HepG2 (cell line): ENCODE data around the gene ADAMTS2. TPM values are rescaled to one million over a fixed set of nuclear protein-coding genes. Genes with fewer than 3 reads are reported as not detected.
A peak's percentile ranks its signal among the peaks of the same experiment; 100 is the strongest.

ENCODE experiments used
- BCL3 ChIP-seq: sonication (generic); formaldehyde crosslinking; IDR thresholded peaks from 2 replicates; pipeline ENCODE4 v1.5.1; 2020; ENCODE audit warnings: mild to moderate bottlenecking, missing genetic modification reagents, moderate library complexity
- FOXA3 ChIP-seq: IDR thresholded peaks from 2 replicates; pipeline ENCODE4 v1.6.1; 2016; ENCODE audit warnings: missing genetic modification reagents, missing compliant biosample characterization
- JUN ChIP-seq: sonication (generic); formaldehyde crosslinking; IDR thresholded peaks from 2 replicates; pipeline ENCODE4 v1.4.0; 2020; ENCODE audit warnings: mild to moderate bottlenecking, missing genetic modification reagents
- KDM5B ChIP-seq: sonication (generic); formaldehyde crosslinking; IDR thresholded peaks from 2 replicates; pipeline ENCODE4 v1.4.0; 2020; ENCODE audit warnings: missing genetic modification reagents, mild to moderate bottlenecking, borderline replicate concordance
- MED1 ChIP-seq: sonication (generic); formaldehyde crosslinking; IDR thresholded peaks from 2 replicates; pipeline ENCODE4 v1.4.0; 2020; ENCODE audit warnings: missing genetic modification reagents
- NFIB ChIP-seq: sonication (generic); formaldehyde crosslinking; IDR thresholded peaks from 2 replicates; pipeline ENCODE4 v1.9.0; 2021; ENCODE audit warnings: missing genetic modification reagents, mild to moderate bottlenecking, borderline replicate concordance
- PHF20 ChIP-seq: sonication (generic); formaldehyde crosslinking; IDR thresholded peaks from 2 replicates; pipeline ENCODE4 v1.5.0; 2020; ENCODE audit warnings: mild to moderate bottlenecking, missing genetic modification reagents
- SMARCE1 ChIP-seq: fragments of 450-650 bp; IDR thresholded peaks from 2 replicates; pipeline ENCODE4 v1.6.1; 2017; ENCODE audit warnings: borderline replicate concordance
- ZHX2 ChIP-seq, 2 experiments: sonication (generic) in 1 of 2; formaldehyde crosslinking in 1 of 2; IDR thresholded peaks; 2 replicates each; pipeline versions ENCODE4 v1.6.1 to v1.9.0; 2014 to 2022; ENCODE audit warnings: antibody characterized with exemption in 1 of 2, borderline replicate concordance in 1 of 2, inconsistent platforms in 1 of 2, low read depth in 1 of 2, missing genetic modification reagents in 1 of 2
- ZNF260 ChIP-seq: sonication (generic); formaldehyde crosslinking; IDR thresholded peaks from 2 replicates; pipeline ENCODE4 v1.4.0; 2020; ENCODE audit warnings: missing genetic modification reagents, low read depth, mild to moderate bottlenecking, borderline replicate concordance
- ZNF432 ChIP-seq: sonication (generic); formaldehyde crosslinking; IDR thresholded peaks from 2 replicates; pipeline ENCODE4 v1.5.0; 2020; ENCODE audit warnings: missing genetic modification reagents, mild to moderate bottlenecking, borderline replicate concordance
- ZNF501 ChIP-seq: sonication (generic); formaldehyde crosslinking; IDR thresholded peaks from 2 replicates; pipeline ENCODE4 v1.5.1; 2020; ENCODE audit warnings: mild to moderate bottlenecking, moderate library complexity, missing genetic modification reagents
- ZNF607 ChIP-seq: sonication (generic); formaldehyde crosslinking; IDR thresholded peaks from 2 replicates; pipeline ENCODE4 v1.5.1; 2020; ENCODE audit warnings: missing genetic modification reagents, mild to moderate bottlenecking, borderline replicate concordance
- ZNF660 ChIP-seq: sonication (generic); formaldehyde crosslinking; IDR thresholded peaks from 2 replicates; pipeline ENCODE4 v1.5.1; 2020; ENCODE audit warnings: mild to moderate bottlenecking, low read depth, missing genetic modification reagents, borderline replicate concordance
- ZNF709 ChIP-seq: sonication (generic); formaldehyde crosslinking; IDR thresholded peaks from 2 replicates; pipeline ENCODE4 v1.5.0; 2020; ENCODE audit warnings: mild to moderate bottlenecking, missing genetic modification reagents
- polyA plus RNA-seq, 8 experiments: library from polyadenylated mRNA; depleted of rRNA in 3 of 8; stranded (reverse) in 7 of 8; unstranded in 1 of 8; fragments of >200 nt; fragmentation: Illumina TruSeq in 4 of 8; extraction: Trizol in 4 of 8; gene quantifications; 2 replicates each; pipeline versions ENCODE4 v1.2.1 to v1.2.3, GENCODE V29; 2011 to 2016; ENCODE audit warnings: low read depth in 4 of 8, missing spikeins in 1 of 8, mixed read lengths in 1 of 8; ENCODE audit not compliant: insufficient read depth in 1 of 8
- total RNA-seq, 5 experiments: library from RNA; depleted of rRNA; stranded (reverse); fragments of >200 nt; fragmentation: Illumina TruSeq; extraction: Trizol; gene quantifications; 2 replicates each; pipeline ENCODE4 v1.2.3, GENCODE V29; 2016; ENCODE audit warnings: low read depth in 1 of 5
- TF ChIP-seq, protein P1 (sequence below): sonication (generic); formaldehyde crosslinking; conservative IDR thresholded peaks from 2 replicates; pipeline ENCODE4 v1.4.0; 2020; ENCODE audit warnings: missing genetic modification reagents
- TF ChIP-seq, protein P2 (sequence below): sonication (generic); formaldehyde crosslinking; IDR thresholded peaks from 2 replicates; pipeline ENCODE4 v1.4.0; 2020; ENCODE audit warnings: missing genetic modification reagents, borderline replicate concordance

The ADAMTS2 gene
- total and polyA plus RNA-seq, 2 of the 13 experiments (the other 11 are each of a cell fraction or from before 2014, with no cell fraction given), result 0.24 to 3.5 TPM

DNA sequence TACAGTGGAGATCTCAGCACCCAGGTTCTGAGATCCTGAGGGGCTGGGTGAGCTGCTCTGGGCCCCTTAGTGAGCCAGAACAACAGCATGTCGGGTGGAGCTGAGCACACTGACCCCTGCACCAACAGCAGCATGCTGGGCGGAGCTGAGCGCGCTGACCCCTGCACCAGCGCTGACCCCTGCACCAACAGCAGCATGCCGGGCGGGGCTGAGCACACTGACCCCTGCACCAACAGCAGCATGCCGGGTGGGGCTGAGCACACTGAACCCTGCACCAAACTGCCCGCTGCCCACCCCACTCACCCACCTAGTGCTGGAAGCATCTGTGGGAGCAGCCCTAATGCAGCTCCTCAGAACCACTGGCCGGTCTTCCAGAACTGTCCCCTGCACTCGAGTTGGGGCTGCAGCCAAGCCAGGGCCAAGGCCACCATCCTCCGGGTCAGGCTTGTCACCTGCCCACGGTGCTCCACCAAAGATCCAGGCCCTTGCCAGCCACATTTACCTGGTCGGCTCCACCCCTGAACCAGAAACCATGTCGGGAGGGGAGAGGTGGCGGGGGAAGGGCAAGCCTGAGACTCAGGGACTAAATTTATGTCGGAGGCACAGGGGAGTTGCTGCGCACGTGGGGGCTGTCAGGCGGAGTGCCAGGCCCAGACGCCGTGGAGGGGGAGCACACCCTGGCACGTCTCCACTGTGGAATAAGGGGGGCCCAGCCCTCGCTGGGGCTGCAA is 80.3 kb downstream of the ADAMTS2 start (continued):
- peak; percentile 57; the same call in 1 of the 2 replicates for TF ChIP-seq MED1 (CRISPR knock-in tag)
- TF ChIP-seq JUN (CRISPR knock-in tag), result no peak; the same call in 1 of the 2 replicates
- no peak for TF ChIP-seq SMARCE1
- TF ChIP-seq ZNF660 (CRISPR knock-in tag), result no peak
- TF ChIP-seq PHF20, result 0 out of 2 replicates have a peak, but pooled peaks have one; percentile 16
- 0 out of 2 replicates have a peak, but pooled peaks have one; percentile 47 for TF ChIP-seq NFIB (CRISPR knock-in tag)
- TF ChIP-seq, protein P1, sequence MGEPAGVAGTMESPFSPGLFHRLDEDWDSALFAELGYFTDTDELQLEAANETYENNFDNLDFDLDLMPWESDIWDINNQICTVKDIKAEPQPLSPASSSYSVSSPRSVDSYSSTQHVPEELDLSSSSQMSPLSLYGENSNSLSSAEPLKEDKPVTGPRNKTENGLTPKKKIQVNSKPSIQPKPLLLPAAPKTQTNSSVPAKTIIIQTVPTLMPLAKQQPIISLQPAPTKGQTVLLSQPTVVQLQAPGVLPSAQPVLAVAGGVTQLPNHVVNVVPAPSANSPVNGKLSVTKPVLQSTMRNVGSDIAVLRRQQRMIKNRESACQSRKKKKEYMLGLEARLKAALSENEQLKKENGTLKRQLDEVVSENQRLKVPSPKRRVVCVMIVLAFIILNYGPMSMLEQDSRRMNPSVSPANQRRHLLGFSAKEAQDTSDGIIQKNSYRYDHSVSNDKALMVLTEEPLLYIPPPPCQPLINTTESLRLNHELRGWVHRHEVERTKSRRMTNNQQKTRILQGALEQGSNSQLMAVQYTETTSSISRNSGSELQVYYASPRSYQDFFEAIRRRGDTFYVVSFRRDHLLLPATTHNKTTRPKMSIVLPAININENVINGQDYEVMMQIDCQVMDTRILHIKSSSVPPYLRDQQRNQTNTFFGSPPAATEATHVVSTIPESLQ (CRISPR knock-in tag), result no peak
- no peak for TF ChIP-seq ZNF260 (CRISPR knock-in tag)
- peak; percentile 47 for TF ChIP-seq FOXA3 (CRISPR knock-in tag)
- TF ChIP-seq, protein P2, sequence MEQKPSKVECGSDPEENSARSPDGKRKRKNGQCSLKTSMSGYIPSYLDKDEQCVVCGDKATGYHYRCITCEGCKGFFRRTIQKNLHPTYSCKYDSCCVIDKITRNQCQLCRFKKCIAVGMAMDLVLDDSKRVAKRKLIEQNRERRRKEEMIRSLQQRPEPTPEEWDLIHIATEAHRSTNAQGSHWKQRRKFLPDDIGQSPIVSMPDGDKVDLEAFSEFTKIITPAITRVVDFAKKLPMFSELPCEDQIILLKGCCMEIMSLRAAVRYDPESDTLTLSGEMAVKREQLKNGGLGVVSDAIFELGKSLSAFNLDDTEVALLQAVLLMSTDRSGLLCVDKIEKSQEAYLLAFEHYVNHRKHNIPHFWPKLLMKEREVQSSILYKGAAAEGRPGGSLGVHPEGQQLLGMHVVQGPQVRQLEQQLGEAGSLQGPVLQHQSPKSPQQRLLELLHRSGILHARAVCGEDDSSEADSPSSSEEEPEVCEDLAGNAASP (CRISPR knock-in tag), result peak; percentile 69; the same call in 1 of the 2 replicates
- TF ChIP-seq ZNF607 (CRISPR knock-in tag), result peak; percentile 75
- TF ChIP-seq ZNF709 (CRISPR knock-in tag), result 0 out of 2 replicates have a peak, but pooled peaks have one; percentile 26
- TF ChIP-seq BCL3 (CRISPR knock-in tag), result peak; percentile 27
- TF ChIP-seq ZNF432 (CRISPR knock-in tag), result no peak
- TF ChIP-seq ZHX2 (IDR thresholded peaks at IDR 0.05; ENCODE audit: low read depth), result peak; percentile 15; the same call in 1 of the 2 replicates
- TF ChIP-seq ZHX2 (CRISPR knock-in tag; IDR thresholded peaks at IDR 0.05; ENCODE audit: borderline replicate concordance), result no peak
- no peak for TF ChIP-seq KDM5B (CRISPR knock-in tag)
- TF ChIP-seq ZNF501 (CRISPR knock-in tag), result peak; percentile 74
